Body of pancreas (tissue), 4 donors: ENCODE results near the gene SERPINB10. TPM values are rescaled to one million over a fixed set of nuclear protein-coding genes. Genes with fewer than 3 reads are reported as not detected.

Experiments
- ATAC-seq: fragments of 150-250 bp; one replicate; pipeline ENCODE4 v1.9.1; 2016
- DNase-seq, 4 donors: peaks; one replicate each; pipeline ENCODE4 v3.0.0-alpha.2; 2019
- H3K27ac ChIP-seq, 4 donors: fragments of 200-600 bp; sonication (generic); 1 replicate in 3 of 4; 2 replicates in 1 of 4; pipeline versions ENCODE4 v1.5.1 to v1.6.1; 2016 to 2019; ENCODE audit warnings: mild to moderate bottlenecking in 1 of 4, mixed read lengths in 1 of 4, moderate library complexity in 1 of 4
- H3K27me3 ChIP-seq, 2 donors: fragments of 200-600 bp; sonication (generic); one replicate each; pipeline ENCODE4 v1.6.0; 2016; ENCODE audit warnings: mild to moderate bottlenecking in 1 of 2
- H3K36me3 ChIP-seq, 2 donors: fragments of 200-600 bp; sonication (generic); replicated peaks in 1 of 2; 2 replicates each; pipeline ENCODE4 v1.5.1; 2016; ENCODE audit warnings: low read depth in 2 of 2; ENCODE audit not compliant: insufficient read depth in 1 of 2
- H3K4me1 ChIP-seq: fragments of 200-600 bp; sonication (generic); one replicate; pipeline ENCODE4 v1.6.0; 2016
- H3K4me3 ChIP-seq, 2 donors: fragments of 200-600 bp; sonication (generic); 1 replicate in 1 of 2; 2 replicates in 1 of 2; pipeline ENCODE4 v1.5.1; 2016 to 2019
- H3K9me3 ChIP-seq, 3 donors: fragments of 200-600 bp; sonication (generic); 1 replicate in 2 of 3; 2 replicates in 1 of 3; pipeline ENCODE4 v1.5.1; 2016
- POLR2A ChIP-seq, 3 donors: fragments of 450-650 bp; IDR thresholded peaks; one replicate each; pipeline ENCODE4 v1.6.1; 2016; ENCODE audit warnings: antibody characterized with exemption in 3 of 3, mild to moderate bottlenecking in 2 of 3
- WGBS, 2 donors: methylation state at CpG; one replicate each; pipeline ENCODE4 v1.1.5; 2017; 5-methylcytosine and 5-hydroxymethylcytosine counted together
- intact Hi-C: fragments of 100-400 bp; cut with DNase I; formaldehyde crosslinking; loops from one replicate; pipeline ENCODE4 v1.15.1; 2023
- total RNA-seq, 2 donors: library from RNA; depleted of rRNA; stranded (reverse); fragments of >200 nt; gene quantifications; one replicate each; pipeline ENCODE4 v1.1.0, GENCODE V29; 2016
- TF ChIP-seq, protein P1 (sequence below), 7 experiments: fragments of 450-650 bp in 4 of 7; fragments of 200-600 bp in 3 of 7; sonication (generic) in 3 of 7; IDR thresholded peaks; one replicate each; pipeline ENCODE4 v1.5.1; 2016 to 2019; ENCODE audit warnings: antibody characterized with exemption in 7 of 7

Gene SERPINB10
- total RNA-seq, 2 donors from 2014 or later = not detected

DNA sequence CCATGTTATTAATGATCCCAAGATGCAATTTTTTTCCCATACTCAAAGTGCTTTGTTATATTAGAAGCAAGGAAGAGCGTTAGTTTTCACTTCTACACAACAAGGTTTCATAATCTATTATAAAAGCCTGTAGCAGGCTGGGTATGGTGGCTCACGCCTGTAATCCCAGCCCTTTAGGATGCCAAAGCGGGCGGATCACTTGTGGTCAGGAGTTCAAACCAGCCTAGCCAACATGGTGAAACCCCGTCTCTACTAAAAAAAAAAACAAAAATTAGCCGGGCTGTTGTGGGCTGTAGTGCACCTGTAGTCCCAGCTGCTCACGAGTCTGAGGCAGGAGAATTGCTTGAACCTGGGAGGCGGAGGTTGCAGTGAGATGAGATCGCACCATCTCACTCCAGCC lies 39.2 kb upstream of the SERPINB10 start:
- no peaks in the 10 kb centered on the region for H3K36me3 ChIP-seq
- WGBS, 2 donors = 86 to 94% methylated on average over 9 of the region's 9 CpGs
- DNase-seq (no peak), ATAC-seq (no peak)
- intact Hi-C loops = no loop called here
- no peak overlapping the region for H3K4me3 ChIP-seq
- H3K9me3 ChIP-seq = no peaks in the 10 kb centered on the region
- H3K27me3 ChIP-seq = no peaks in the 10 kb centered on the region
- TF ChIP-seq, protein P1, sequence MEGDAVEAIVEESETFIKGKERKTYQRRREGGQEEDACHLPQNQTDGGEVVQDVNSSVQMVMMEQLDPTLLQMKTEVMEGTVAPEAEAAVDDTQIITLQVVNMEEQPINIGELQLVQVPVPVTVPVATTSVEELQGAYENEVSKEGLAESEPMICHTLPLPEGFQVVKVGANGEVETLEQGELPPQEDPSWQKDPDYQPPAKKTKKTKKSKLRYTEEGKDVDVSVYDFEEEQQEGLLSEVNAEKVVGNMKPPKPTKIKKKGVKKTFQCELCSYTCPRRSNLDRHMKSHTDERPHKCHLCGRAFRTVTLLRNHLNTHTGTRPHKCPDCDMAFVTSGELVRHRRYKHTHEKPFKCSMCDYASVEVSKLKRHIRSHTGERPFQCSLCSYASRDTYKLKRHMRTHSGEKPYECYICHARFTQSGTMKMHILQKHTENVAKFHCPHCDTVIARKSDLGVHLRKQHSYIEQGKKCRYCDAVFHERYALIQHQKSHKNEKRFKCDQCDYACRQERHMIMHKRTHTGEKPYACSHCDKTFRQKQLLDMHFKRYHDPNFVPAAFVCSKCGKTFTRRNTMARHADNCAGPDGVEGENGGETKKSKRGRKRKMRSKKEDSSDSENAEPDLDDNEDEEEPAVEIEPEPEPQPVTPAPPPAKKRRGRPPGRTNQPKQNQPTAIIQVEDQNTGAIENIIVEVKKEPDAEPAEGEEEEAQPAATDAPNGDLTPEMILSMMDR (IDR thresholded peaks at IDR 0.05) = no peak
- TF ChIP-seq POLR2A (IDR thresholded peaks at IDR 0.05) = no peak
- no peak overlapping the region for H3K27ac ChIP-seq
- no peaks in the 10 kb centered on the region for H3K4me1 ChIP-seq

DNA sequence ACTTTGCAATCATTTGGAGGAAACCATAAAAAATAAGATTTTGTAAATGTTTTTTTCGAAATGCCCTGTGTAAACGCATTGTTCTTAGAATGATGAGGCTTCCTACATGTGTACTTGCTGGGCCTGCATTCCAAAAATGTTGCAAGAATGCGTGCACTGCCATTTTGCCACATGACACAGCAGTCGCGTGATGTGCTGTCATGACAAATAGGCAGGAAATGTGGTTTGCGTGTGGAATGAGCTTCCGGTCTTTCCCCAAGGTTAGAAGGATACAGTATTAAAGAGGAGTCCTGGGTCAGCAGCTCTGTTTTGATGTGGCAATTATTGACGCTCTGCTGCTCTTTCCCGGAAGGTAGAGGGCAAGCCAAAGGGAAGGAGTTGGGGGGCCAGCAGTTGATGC lies 38.4 kb upstream of the SERPINB10 start:
- Histone ChIP-seq H3K9me3 (no peaks in the 10 kb centered on the region), H3K27me3 (no peaks in the 10 kb centered on the region), H3K4me3 (no peak overlapping the region), H3K36me3 (no peaks in the 10 kb centered on the region), H3K27ac (no peak overlapping the region), H3K4me1 (no peaks in the 10 kb centered on the region)
- intact Hi-C loops = no loop called here
- WGBS, 2 donors = 72 to 83% methylated on average over 9 of the region's 9 CpGs
- DNase-seq = peak in 1 of 4 donors; percentile 45
- no peak for ATAC-seq
- TF ChIP-seq, protein P1 (IDR thresholded peaks at IDR 0.05) = no peak
- no peak for TF ChIP-seq POLR2A (IDR thresholded peaks at IDR 0.05)

DNA sequence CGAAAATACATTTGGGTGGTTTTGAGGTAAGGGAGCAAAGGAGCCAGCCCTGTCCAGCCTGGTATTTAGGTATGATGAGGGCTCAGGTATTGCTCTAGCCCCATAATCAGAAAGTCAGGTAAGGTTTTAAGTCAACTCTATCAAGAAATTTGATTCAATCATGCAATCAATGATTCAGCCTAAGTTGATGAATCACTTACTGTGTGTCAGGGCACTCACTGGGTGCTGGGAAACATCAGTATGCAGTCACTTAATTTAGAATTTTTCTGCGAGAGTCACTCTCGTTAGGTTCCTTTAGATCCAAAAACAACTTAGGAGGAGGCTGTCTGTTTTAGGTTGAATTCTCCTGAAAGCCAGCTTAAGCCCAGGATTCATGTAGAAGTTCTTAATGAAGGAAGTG lies 37.9 kb upstream of the SERPINB10 start:
- DNase-seq (no peak), ATAC-seq (no peak)
- no peaks in the 10 kb centered on the region for H3K4me1 ChIP-seq
- no peak for TF ChIP-seq POLR2A (IDR thresholded peaks at IDR 0.05)
- TF ChIP-seq, protein P1 (IDR thresholded peaks at IDR 0.05) = no peak
- H3K9me3 ChIP-seq = no peaks in the 10 kb centered on the region
- no peaks in the 10 kb centered on the region for H3K27me3 ChIP-seq
- H3K36me3 ChIP-seq = no peaks in the 10 kb centered on the region
- 77 to 83% methylated on average over 3 of the region's 3 CpGs for WGBS, 2 donors
- no peak overlapping the region for H3K4me3 ChIP-seq
- H3K27ac ChIP-seq = no peak overlapping the region
- intact Hi-C loops = no loop called here

DNA sequence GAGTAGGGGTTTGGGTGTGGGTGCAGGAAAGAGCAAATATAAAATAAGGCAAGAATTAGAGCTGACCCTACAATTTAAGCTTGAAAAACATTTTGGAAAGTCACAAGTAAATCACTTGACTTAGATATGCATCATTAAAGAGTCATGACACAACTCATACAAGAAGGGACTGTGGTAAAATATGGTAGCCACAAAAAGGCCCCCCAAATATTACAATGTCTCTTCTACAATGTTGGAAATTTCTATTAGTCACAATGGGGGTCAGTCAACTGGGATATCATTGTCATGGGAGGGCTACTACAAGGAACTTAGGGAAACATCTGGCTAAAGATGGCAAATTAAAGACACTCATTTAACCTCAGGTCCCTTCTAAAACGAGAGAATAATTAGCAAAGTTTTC lies 35.9 kb upstream of the SERPINB10 start:
- Histone ChIP-seq H3K27ac (no peak overlapping the region), H3K4me1 (no peaks in the 10 kb centered on the region), H3K9me3 (no peaks in the 10 kb centered on the region), H3K27me3 (no peaks in the 10 kb centered on the region), H3K4me3 (no peak overlapping the region), H3K36me3 (no peaks in the 10 kb centered on the region)
- TF ChIP-seq POLR2A (IDR thresholded peaks at IDR 0.05) = no peak
- TF ChIP-seq, protein P1 (IDR thresholded peaks at IDR 0.05) = no peak
- ATAC-seq (no peak), DNase-seq (no peak)
- WGBS, 2 donors = 48 to 62% methylated on average over 1 of the region's 1 CpG
- intact Hi-C loops = no loop called here

DNA sequence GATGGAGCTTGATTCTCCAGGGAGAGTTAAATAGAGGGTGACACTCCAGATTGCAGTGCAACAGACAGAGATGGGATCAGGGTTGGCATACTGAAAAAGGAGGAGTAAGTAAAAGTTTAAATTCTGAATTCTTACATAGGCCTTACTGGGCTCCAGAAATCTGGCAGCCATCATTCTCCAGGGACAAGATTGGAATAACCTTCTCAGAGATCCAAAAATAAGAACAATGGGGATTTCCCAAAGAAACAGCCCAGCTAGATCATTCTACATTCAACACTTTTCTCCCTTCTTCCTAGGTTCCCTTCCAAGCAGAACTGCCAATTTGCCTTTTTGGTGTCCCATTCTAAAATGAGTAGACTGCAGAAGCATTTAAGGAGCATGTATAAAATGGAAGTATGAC lies 35.2 kb upstream of the SERPINB10 start:
- H3K4me1 ChIP-seq = no peaks in the 10 kb centered on the region
- no peak for DNase-seq
- no peak overlapping the region for H3K27ac ChIP-seq
- no peak overlapping the region for H3K4me3 ChIP-seq
- H3K36me3 ChIP-seq = no peaks in the 10 kb centered on the region
- TF ChIP-seq, protein P1 (IDR thresholded peaks at IDR 0.05) = no peak
- no peak for TF ChIP-seq POLR2A (IDR thresholded peaks at IDR 0.05)
- H3K27me3 ChIP-seq = no peaks in the 10 kb centered on the region
- no peaks in the 10 kb centered on the region for H3K9me3 ChIP-seq
- intact Hi-C loops = no loop called here
- no peak for ATAC-seq
